Loucy (cell line): Measurements from ENCODE around the gene SPRR4.
A peak's percentile ranks its signal among the peaks of the same experiment; 100 is the strongest.

Source experiments
- CTCF ChIP-seq: fragments of 200-600 bp; sonication (generic); conservative IDR thresholded peaks from 2 replicates; pipeline ENCODE4 v1.5.1; 2014; ENCODE audit warnings: mild to moderate bottlenecking, antibody characterized with exemption, low read length
- EZH2phosphoT487 ChIP-seq: fragments of 200-600 bp; IDR thresholded peaks from 2 replicates; pipeline ENCODE4 v1.6.1; 2018; ENCODE audit warnings: antibody characterized with exemption, mild to moderate bottlenecking, moderate library complexity, borderline replicate concordance

- TF ChIP-seq CTCF, result peak; percentile 64
- TF ChIP-seq EZH2phosphoT487, result no peak
Measured at GRCh38 chr1:152926091-152926490, 44.4 kb upstream of the SPRR4 start.
